GM18909 (cell line): ENCODE data around the gene CFAP299.

Source experiments
- ATAC-seq: cut with Tn5 transposase; IDR thresholded peaks from one replicate; pipeline ENCODE4 v1.9.1; 2021; ENCODE audit warnings: mild to moderate bottlenecking; ENCODE audit not compliant: unreplicated experiment, poor library complexity

Gene CFAP299

DNA sequence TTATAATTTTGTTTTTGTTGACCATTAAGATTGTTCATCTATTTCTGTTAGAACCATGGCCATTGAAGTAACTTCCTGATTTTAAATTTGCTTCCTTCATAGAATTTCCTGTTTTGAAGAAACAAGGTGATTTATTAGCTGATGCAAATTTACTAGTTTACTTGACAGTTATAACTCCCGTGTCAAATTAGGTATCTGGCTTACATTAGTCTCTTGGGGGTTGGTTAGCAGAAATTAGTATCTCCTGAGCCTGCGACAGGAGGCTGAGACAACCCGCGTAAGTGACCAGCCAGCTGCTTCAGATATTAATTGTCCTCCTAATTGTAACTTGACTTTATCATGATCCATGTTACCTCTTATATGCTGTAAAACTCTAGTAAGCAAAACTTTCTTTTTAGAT is 154.3 kb downstream of the CFAP299 start:
- peak; percentile 73 for ATAC-seq

DNA sequence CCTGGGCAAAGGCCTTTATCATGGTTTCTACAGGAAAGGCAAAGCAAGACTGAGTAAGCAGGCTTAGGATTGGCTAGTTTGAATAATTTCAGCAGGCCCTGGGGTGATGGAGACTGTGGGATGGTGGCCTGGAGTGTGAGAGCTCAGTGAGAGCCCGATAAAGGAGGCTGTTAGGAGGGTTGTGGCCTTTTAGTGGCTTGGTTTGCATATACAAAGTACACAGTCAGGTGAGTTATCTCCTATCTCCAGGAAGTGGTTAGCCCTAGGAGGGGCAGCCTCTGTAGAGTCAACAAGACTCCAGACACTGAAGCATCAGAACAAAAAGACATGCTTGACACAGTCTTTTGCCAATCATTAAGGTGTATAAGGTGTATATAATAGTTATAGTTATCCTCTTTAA is 157.2 kb downstream of the CFAP299 start:
- ATAC-seq, result peak; percentile 60

DNA sequence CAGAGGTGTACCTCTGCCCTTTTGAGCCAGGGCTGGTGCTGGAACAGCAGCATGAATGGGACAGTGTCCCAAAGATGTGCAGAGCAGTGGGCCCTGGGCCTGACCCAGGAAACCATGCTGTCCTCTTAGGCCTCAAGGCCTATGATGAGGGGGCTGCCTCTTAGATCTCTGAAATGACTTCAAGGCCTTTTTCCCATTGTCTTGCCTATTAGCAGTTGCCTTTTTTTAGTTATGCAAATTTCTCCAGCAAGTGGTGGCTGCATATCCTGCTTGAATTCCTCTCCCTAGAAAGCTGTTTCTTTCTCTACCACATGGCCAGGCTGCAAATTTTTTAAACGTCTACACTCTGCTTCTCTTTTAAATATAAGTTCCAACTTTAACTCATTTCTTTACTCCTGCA is 160.3 kb downstream of the CFAP299 start:
- ATAC-seq, result no peak

DNA sequence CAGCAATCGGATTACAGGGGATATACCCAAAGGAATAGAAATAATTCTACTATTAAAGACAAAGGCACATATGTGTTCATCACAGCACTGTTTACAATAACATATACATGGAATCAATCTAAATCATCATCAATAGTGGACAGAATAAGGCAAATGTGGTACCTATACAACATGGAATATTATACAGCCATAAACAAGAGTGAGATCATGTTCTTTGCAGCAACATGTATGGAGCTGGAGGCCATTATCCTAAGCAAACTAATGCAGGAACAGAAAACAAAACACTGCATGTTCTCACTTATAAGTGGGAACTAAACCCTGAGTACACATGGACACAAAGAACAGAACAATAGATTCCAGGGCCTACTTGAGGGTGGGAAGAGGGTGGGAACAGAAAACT is 163.2 kb downstream of the CFAP299 start:
- ATAC-seq, result no peak

DNA sequence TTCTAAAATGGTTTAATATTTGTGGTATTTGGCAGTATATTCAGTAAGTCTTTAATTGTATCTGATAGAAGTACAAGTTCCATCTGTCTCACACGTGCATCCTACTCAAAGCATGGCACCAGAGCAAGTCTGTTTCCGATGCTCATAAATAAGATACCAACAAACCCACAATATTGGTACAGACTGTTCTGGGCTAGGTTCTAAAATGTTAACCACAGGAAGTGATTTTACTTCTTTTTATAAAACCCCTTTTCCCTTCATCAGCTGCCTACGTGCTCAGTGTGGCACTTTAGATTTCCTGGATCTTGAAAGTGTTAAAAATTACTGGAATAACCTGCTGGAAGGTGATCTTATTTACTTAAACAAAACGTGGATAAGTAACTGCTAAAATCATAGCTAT is 165.1 kb downstream of the CFAP299 start:
- ATAC-seq, result no peak

DNA sequence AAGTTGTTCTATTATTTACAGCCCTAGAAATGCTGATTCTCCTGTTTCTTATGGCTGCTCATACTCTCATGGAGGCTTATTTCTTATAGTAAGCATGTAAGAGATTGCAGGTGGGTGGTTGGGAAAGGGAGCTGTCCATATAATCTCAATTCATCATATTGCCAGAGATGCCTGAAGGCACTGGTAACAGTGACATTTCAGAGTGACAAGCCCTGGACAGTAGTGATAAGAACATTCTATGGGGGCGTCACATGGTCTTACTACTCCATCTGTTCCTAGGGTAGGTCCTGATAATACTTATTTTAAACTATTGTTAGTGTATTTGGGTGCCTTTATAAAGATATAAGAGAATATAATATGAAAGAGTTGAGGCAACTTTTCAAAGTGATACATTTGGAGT is 171.5 kb downstream of the CFAP299 start:
- ATAC-seq, result no peak

DNA sequence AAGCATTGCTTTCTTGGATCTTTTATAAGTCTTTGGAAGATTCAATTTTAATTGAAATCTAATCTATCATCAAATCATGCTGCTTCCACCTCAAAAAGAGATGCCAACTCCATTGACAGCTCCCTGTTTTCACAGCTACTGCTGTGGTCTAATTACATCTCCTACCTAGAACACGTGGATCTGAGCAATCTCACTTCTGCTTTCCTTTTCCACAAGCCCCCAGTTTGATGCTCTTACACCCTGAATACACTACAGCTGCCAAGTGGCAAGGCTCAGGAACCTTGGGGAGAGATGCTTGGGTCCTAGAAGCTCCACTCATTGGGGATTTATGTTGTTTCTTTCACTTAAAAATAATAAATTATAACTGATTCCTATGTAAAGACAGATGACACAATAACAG is 172.0 kb downstream of the CFAP299 start:
- ATAC-seq, result peak; percentile 86

DNA sequence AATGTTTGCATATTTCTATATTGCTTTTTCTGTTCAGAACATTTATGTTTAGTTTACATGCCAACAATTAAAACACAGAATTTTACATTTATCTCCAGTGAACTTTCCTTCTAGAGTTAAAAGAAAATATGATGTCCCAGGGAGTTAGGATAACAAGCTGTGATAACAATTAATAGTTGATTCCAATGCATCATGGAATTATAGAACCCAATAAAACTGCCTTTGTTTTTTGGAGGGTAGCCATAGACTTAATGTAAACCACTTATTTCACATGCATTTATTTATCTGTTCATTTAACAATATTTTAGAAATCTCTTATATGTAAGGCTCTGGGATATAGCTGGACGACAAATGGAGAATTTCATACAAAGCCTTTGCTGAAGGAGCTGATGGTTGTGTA is 180.0 kb downstream of the CFAP299 start:
- ATAC-seq, result no peak

DNA sequence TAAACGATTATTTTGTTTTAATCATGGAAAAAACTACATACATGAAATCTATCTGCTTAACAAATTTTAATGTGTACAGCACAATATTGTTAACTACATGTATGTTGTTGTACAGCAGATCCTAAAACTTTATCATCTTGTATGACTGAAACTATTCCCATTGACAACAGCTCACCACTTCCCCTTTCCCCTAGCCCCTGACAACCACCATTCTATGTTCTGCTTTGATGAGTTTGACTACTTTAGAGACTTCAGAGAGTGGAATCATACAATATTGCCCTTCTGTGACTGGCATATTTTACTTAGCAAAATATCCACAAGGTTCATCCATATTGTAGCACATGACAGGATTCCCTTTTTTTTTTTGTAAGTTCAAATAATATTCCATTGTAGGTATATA is 185.9 kb downstream of the CFAP299 start:
- ATAC-seq, result peak; percentile 76

DNA sequence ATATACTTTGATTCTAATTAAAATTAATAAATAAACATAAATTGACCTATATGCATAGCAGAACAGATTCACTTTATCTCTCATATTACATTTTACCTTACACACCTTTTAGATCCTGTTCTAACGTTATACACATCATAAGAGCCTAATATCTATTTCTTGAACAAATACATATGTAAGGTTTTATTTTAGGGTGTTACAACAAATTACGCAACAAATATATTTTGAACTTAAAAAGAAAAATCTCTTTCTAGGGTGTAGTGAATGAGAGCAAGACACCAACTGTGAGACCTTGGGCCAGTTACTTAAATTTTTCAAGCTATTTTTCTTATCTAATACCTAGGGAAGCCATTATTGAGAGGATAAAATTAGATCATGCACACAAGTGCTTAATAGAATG is 191.2 kb downstream of the CFAP299 start:
- no peak for ATAC-seq

DNA sequence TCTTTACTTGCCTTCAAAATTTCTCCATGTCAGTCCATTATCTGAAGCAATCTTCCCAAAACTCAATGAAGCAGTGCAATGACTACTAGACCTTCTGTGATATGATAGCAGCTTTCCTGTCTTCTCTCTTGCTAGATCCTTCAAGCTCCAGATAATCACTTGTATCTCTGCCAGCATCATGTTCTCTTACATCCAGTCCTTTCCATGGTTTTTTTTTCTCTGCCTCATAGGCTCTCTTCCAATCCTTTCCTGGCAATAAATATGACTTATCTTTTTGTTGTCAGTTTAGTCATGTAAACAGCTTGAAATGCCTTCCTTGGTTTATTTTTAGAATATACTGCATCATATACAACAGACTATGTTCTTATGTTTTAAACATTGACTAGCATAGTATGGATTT is 193.5 kb downstream of the CFAP299 start:
- no peak for ATAC-seq

DNA sequence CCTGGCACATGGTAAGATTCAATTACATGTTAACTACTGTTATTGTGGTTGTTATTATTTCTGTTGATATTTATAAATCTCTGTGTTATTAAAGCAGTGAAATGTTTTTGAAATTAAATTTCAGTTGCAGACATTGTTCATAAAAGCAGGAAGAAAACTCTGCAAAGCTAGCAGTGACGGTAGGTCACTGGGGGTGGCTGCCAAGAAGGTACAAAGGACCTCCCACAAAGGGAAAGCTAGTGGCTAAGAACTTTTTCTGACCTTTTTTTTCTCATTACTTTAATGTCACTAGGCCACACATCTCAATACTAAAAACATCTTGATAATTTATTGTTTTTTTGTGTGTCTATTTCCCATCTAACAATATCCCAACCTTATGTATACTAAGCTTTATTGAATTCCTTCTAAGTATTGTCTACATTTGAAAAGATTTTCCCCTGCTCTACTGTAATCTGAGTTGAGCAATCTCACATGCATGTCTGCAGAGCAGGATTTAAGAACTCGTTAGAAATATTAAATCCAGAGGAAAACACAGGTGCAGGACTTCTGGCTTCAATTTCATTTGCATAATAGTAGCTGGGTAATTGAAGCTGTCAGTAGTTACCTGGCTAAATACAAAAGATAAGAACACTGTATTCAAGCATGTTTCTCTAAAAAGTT is 197.3 kb downstream of the CFAP299 start:
- no peak for ATAC-seq

DNA sequence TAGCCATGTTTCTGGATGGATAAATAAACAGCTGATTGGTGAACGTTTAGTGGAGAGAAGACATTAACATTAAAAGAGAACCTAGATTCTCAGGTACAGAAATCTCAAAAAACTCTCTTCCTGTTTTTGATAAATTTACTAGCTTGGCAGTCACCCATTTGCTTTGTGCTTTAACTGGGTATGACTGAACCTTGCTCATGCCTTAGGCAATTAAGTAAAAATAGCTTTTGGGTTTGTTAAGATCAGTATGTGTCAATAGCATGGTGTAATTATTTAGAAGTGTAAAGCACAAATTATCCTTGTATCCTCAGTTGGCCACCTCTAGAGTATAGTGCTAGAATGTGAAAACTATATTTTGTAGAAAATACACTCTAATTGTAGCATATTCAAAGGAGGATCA is 200.0 kb downstream of the CFAP299 start:
- ATAC-seq, result no peak

DNA sequence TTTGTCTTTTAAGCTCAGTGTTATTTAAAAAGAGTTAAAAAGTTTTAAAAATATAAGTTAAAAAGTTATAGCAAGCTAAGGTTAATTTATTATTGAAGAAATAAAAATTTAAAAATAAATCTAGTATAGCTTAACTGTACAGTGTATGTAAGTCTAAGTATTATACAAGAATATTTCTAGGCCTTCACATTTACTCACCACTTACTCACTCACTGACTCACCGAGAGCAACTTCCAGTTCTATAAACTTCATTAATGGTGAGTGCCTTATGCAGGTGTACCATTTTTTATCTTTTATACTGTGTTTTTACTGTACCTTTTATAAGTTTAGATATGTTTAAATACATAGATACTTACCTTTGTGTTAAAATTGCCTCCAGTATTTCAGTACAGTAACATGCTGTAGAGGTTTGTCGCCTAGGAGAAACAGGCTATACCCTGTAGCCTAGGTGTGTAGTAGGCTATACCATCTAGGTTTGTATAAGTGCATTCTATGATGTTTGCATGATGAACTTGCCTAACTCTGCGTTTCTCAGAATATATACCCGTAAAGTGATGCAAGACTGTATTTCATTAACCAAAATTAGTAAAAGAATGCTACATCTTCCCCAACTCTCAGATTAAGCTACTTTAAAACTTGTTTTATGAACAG is 202.9 kb downstream of the CFAP299 start:
- ATAC-seq, result no peak

DNA sequence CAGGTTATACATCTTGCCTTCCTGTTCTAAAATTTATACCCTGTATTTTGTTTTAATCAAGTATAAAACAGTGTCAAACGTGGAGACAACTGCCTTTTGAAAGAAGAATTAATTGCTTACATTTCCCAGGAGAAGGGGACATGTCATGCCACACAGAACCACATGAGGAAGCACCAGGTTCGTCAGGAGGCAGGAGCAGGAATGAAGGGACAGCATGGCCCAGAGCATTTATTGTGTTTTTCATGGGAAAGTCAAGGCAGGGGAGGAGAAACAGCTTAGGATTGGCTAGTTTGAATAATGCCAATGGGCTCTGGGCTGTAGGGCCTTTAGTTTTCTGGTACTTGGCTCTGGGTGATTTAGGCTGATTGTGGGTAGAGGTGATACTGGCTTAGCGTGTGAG is 203.7 kb downstream of the CFAP299 start:
- no peak for ATAC-seq

DNA sequence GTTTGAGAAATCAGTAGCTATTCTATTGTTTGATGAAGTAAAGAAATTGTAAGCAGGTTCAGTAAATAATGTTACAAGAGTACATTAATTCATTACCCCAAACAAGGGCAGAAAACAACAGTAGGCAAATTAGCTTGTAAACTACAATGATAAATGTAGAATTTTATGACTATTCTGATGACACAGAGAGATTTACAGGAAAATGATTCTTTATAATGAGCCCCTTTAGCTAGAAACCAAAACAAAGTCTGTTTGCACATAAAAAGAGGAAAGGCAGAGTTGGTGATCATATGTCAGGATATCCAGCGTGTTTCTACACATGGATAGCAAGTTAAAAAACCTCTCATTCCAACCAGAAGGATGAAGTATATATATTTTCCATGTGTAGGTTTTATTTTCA is 204.8 kb downstream of the CFAP299 start:
- ATAC-seq, result no peak

DNA sequence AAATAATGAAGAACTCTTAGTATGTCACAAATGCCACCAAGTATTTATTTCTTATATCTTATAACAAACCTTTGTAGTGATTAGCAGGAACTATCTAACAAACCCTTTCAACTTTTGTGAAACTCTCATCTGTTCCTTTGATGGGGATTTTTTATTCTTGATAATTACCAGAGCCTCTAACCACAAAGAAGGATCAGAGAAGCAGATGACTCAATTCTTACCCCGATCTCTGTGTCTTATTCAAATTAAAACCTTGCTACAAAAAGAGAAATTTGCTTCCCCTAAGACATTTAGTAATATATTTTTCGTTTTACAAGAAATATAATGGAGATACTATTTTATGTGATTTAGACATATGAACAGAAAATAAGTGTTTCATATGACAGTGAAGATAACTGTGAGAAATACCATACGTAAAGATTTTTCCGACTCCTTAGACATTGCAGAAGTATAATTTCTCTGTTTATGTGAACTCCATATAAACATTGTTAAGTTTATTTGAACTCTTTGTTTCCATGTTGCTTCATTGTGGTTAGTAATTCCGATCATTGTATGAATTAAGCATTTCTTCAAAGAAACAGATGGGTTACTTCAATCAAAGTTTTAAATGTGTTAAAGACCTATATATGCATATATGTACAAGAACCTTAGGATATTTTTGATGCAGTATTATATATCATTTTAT is 205.4 kb downstream of the CFAP299 start:
- ATAC-seq, result peak; percentile 96

DNA sequence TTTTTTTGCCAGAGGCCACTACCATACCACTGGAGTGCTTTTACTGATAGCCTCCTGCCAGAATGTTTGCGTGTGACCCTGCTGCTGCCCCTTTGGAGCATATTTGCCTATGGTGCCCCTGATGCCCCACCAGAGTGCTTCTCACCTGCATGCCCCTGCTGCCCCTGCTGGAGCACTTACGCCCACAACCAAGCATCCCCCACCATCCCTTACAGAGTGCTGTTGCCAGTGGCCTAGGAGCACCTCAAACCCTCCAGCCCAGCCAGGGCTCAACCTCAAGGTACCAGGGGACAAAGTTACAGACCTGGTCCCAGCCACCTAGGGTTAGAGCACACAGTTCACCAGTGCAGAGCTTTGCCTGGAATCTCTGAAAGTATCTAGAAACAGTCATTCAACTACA is 207.2 kb downstream of the CFAP299 start:
- no peak for ATAC-seq

DNA sequence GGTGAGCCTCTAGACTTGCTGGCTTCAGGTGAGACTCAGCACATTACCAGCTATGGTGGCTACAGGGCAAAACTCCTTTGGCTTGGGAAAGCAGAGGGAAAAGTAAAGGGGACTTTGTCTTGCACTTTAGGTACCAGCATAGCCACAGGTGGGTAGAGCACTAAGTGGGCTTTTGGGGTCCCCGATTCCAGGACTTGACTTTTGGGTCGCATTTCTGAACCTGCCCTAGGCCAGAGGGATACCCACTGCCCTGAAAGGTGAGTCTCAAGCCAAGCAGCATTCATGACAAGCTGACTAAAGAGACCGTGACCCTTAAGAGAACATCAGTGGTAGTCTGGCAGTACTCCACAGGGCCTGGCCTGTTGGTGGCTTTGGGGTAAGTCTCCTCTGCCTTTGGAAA is 224.8 kb downstream of the CFAP299 start:
- no peak for ATAC-seq

DNA sequence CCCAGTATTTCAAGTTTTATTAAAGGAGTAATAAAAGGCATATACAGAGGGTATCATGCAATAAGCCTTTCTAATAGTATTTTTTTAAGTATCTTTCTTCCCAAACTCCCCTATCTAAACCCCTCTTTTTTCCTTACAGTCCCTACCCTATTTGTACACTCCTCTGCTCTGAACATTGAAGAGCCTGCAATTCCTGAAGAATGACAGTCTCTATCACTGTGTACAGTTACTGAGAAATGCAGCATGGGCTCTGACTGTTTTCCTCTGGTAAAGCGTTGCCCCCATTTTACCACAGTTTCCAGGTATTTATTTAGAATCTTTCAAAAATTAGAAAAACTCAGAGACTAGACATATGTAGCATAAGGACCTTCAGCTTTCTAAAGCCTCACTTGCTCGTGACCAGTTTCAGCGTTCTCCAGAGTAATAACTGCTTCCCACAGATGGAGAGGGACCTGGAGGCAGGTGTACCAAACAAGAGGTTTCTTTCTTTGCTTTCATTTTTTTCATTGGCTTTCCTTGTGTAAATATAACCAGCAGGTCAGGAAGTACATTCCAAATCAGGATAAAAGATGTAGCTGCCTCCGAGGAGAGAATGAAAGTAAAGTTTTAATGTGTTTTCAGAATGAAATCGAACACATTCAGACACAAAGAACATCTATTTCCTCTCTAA is 230.8 kb downstream of the CFAP299 start:
- ATAC-seq, result no peak

DNA sequence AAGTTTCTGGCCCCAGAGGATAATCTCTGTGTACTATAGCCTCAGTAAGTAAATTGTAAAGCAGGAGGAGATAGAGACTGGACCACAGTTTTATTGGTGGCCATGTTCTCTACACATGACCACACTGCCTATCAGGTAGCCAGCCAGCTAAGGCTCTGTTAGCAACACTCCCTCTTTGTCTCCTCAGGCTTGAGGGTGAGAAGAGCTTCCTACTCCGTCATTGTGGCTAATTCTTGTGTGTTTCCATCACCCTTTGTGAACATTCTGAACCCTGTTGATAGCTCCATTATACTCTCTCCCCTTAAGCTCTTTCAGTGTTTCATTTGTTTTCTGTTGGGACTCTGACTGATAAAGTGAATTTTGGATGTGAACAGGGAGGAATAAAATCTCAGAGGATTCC is 233.4 kb downstream of the CFAP299 start:
- no peak for ATAC-seq
